Measurements from ENCODE around the gene GRK5.
"Not testable (repeated sequence)": the region's sequence is repeated elsewhere in the genome, so short reads cannot be mapped to it uniquely, and the experiment has no call there.

GRK5 gene

DNA sequence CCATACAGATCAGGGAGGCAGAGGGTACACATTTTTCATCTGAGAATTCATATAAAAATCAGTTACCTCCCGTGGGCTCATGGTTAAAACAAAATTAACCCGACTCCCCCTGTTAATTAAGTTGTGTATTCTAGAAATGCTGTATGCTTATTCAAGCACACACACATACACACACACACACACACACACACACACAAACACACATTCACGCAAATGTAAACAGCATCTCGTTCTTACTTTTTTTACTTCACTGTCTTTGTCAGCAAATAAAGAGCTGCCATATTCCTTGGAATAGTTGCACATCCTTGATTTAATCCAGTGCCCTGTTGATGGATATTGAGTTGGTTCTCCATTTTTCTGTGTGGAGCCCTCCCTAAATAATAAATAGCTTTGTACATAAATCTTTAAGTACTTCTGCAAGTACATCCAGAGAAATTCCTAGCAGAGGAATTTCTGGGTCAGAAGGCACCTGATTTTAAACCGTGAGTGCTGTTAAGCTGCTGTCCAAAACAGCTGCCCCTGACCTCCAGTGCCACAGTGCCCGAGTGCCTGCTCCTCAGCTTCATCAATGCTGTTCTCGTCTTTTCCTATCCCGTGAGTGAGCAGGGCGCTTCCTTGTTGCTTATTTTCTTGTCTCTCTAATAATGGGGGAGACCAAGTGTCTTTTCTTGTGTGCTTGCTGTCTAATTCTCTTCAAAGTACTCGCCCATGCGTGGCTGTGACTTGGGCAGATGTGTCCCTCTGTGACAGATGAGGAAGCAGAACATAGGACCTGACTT lies 217.9 kb downstream of the GRK5 start:
- DNase-seq, result no peak

DNA sequence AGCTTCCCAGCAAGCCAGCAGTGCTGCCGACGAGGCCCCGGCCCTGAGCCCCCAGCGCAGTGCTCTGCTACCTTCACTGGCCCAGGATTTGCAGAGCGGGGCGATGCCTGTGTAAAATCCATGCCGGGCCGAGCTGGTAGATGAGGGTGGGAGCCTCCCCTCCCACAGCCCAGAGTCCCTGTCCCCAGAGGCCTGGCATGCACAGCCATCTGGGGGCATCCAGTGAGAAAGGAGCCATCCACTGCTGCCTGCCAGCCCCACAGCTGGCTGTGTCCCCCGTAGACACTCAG lies 218.5 kb downstream of the GRK5 start:
- DNase-seq, result no peak

DNA sequence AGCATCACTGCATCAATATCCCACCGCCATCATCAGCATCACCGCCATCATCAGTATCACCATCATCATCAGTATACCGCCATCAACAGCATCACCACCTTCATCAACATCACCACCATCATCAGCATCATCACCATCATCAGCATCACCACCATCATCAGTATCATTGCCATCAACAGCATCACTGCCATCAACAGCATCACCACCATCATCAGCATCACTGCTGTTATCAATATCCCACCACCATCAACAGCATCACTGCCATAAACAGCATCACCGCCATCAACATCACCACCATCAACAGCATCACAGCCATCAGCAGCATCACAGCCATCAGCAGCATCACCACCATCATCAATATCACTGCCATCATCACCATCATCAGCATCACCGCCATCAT lies 219.3 kb downstream of the GRK5 start:
- DNase-seq, result no peak

DNA sequence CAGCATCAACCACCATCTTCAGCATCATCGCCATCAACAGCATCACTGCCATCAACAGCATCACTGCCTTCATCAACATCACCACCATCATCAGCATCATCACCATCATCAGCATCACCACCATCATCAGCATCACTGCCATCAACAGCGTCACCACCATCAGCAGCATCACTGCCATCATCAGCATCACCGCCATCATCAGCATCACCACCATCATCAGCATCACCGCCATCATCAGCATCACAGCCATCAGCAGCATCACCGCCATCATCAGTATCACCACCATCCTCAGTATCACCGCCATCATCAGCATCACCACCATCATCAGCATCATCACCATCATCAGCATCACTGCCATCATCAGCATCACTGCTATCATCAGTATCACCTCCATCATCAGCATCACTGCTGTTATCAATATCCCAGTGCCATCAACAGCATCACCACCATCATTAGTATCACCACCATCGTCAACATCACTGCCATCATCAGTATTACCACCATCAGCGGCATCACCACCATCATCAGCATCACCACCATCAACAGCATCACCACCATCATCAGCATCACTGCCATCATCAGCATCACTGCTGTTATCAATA lies 220.0 kb downstream of the GRK5 start:
- no peak for DNase-seq

GRCh38 chr10:119428789-119429188 lies 221.4 kb downstream of the GRK5 start:
- DNase-seq, result no peak

DNA sequence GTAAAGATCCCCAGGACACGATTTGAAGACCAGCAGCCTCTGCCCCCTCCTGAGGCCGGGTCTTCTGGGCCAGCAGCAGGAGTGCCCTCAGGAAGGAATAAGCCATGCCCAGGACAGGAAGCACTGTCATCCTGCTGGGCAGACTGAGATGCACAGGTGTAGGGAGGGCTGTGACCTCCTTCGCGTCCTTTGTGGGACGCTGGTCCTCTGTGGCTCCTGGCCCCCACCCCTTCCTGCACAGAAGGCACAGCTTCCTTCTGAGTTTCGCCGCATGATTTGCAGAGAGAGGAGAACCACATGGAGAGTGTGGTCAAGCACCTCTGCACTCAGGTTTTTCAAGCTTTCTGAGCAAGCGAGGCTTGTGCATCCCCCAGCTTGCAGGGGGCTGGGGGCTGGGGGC lies 222.4 kb downstream of the GRK5 start:
- no peak for DNase-seq

GRCh38 chr10:119431034-119431772 lies 223.8 kb downstream of the GRK5 start:
- DNase-seq, result no peak

- no peak for DNase-seq
Measured at GRCh38 chr10:119431773-119432135, 224.4 kb downstream of the GRK5 start.

- not testable (repeated sequence) for DNase-seq
Measured at GRCh38 chr10:119434942-119435341, 227.6 kb downstream of the GRK5 start.

GRCh38 chr10:119438717-119439116 lies 231.3 kb downstream of the GRK5 start:
- no peak for DNase-seq

DNA sequence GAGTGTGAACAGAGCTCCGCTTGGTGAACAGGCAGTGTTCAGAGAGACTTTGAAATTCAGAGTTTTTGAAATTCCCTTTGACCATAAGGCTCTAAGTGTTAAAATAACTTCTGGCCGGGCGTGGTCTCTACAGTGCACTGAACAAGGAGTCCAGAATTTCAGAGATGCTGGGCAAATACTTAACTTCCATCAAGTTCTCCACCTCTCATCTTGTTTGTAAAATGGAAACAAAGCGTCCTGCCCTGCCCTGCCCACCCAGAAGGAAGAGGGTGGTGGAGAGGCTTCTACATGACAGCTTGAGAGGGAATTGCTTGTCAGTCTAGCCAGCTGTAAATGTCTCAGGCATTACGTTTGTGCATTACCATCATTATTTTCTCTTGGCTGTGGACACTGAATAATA lies 232.6 kb downstream of the GRK5 start:
- DNase-seq, result no peak

DNA sequence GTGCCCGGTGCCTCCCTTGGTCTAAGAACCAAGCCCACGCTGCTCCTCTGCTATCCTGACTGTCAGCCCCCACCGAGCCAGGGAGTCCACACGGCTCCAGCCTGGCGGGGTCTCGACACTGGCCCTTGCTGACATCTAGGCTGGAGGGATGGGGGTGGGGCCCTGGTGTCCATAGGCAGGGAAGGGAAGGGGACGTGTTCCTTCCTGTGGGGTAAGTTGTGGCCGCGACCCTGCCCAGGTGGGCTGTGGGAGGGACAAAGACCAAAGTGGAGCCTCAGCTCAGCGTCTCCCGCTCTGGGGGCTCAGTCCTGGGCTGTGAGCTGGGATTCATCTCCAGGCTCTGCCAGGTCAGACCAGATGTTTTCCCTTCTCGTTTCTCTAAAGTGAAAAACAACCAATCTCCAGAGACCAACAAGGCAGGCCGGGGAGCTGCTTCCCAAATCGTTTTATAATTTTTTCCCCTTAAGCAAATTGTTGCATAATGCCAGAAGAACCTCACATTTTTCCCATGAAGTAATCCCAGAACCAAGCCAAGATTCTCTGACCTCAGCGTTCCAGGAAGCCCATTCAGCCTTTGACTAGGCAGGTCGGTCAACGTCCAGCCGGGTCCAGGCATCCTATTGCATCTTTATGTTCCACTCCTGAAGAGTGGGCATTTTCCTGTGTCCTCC lies 233.9 kb downstream of the GRK5 start:
- DNase-seq, result no peak

- DNase-seq, result no peak
Measured at GRCh38 chr10:119441921-119442757, 234.8 kb downstream of the GRK5 start.

DNA sequence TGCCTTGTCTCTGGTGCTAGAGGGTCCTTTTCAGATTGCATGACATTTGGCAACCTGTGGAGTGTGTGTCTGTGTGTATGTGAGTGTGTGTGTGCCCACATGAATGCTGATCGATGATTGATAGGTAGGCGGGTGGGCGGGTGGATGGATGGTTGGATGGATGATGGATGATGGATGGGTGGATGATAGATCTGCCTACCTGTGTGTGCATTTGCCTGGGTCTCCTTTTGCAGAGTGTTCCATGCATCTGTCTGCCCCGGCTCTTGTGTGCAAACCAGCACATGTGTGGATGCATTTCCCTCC lies 235.3 kb downstream of the GRK5 start:
- no peak for DNase-seq

DNA sequence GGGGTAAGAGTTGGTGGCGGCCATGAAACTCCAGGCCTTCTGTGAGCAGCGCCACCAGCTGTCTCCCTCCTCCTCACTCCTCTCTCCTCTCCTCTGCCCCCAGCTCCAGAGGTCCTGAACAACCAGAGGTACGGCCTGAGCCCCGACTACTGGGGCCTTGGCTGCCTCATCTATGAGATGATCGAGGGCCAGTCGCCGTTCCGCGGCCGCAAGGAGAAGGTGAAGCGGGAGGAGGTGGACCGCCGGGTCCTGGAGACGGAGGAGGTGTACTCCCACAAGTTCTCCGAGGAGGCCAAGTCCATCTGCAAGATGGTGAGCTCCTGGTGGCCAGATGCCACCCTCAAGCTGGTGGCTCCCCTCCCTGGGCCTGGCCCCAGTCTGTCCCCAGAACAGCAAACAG lies 236.1 kb downstream of the GRK5 start:
- no peak for DNase-seq

- DNase-seq, result no peak
Measured at GRCh38 chr10:119443970-119444660, 236.7 kb downstream of the GRK5 start.

- no peak for DNase-seq
Measured at GRCh38 chr10:119444866-119445265, 237.5 kb downstream of the GRK5 start.

- peak; percentile 69 for DNase-seq
Measured at GRCh38 chr10:119445311-119445934, 238.1 kb downstream of the GRK5 start.

DNA sequence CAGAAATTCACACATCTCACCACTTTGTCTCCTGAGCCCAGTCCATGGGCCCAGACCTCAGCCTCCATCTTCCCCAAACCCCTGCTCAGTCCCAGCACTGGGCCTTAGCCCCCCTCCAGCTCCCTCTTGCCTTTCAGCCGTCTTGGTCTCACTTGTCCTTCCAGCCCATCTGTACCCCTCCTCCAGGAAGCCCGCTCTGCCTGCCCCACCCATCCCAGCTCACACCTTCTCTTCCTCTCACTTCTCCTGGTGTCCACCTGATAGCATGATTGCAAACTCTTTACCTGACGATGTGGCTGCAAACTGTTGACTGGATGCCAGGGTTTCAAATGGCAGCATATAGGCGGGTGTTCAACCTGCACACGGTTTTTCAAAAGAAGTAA lies 238.6 kb downstream of the GRK5 start:
- no peak for DNase-seq

DNA sequence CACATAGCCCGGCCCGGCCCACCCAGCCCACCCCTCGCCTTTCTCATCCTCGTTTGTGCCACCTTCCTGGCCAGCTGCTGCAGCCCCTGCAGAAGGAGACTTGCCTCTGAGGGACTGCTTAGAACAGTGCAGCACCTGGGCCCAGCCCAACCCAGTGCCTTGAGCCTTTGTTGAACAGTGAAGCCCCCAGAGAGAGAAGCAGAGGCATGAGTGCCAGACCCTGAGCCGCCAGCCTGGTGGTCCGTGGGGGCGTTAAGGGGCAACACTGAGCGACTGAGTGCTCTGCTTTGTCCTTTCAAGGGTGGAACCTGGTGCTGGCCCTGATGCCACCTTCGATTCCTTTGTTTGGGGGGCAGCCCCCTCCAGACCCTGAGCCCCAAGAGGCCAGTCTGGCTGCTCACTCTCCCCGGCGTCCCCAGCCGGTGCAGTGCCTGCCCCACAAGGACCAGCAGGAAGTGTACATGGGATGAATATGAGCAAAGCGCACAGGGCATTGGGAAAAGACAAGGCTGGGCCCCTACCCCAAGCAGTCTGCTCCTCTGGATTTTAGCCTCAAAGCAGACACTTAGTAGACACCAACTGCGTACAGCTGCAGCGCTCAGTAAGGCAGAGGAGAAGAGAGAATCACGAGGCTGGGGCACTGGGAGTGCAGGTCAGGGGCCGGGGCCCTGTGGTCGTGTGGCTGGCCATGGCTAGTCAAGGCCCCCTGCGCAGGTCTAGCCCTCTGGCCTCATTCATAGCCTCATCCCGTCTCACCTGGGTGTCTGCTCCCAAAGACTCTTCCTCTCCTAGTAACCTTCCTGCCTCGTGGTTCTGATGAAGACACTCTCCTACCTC lies 239.3 kb downstream of the GRK5 start:
- no peak for DNase-seq

DNA sequence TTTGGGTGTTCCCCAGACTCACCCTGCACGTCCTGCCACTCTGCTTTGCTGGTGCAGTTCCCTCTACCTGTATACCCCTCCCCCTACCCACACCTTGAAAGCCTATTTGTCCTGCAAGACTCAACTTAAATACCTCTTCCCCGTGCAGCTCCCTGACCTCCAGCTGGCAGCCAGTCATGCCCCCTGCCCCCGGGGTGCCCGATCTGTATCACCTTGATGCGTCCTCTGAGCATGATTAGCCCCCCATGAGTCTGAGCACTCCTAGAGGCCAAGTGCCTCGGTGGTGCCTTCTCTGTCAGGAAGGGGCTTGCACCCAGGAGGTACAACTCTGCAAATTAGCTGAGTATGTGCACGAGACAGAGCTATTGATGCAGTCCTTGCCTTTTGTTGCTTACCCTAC lies 240.1 kb downstream of the GRK5 start:
- DNase-seq, result no peak
